Measurements from ENCODE around the gene PARD3. TPM values are rescaled to one million over a fixed set of nuclear protein-coding genes. Genes with fewer than 3 reads are reported as not detected.

PARD3 gene
- total RNA-seq, 2 donors from 2014 or later: 59.6 to 74.6 TPM

- no peaks in the 10 kb centered on the region for H3K27me3 ChIP-seq (ENCODE audit: control insufficient read depth, insufficient read depth, low read length, poor library complexity, severe bottlenecking)
- H3K4me1 ChIP-seq (ENCODE audit: control insufficient read depth, insufficient read depth, low read length): peaks cover 17% of the 10 kb centered on the region
- no peak overlapping the region for H3K27ac ChIP-seq (ENCODE audit: low read depth, low read length)
- no peaks in the 10 kb centered on the region for H3K9me3 Mint-ChIP-seq
- TF ChIP-seq CTCF (conservative IDR thresholded peaks at IDR 0.05): no peak
- peaks cover 72% of the 10 kb centered on the region for H3K4me1 Mint-ChIP-seq
- WGBS, 2 experiments (ENCODE audit: insufficient coverage in 1 of 2, insufficient read length in 1 of 2): 48 to 72% methylated on average over 3 of the region's 3 CpGs
- H3K4me3 ChIP-seq (ENCODE audit: low read length): no peak overlapping the region
- H3K27ac Mint-ChIP-seq: peak overlapping the region; percentile 4
- no peaks in the 10 kb centered on the region for H3K27me3 Mint-ChIP-seq (ENCODE audit: insufficient read depth)
- no peaks in the 10 kb centered on the region for H3K36me3 Mint-ChIP-seq (ENCODE audit: low read depth)
- H3K9me3 ChIP-seq (ENCODE audit: control insufficient read depth, low read length): no peaks in the 10 kb centered on the region
- H3K4me3 Mint-ChIP-seq: no peak overlapping the region
- no peaks in the 10 kb centered on the region for H3K36me3 ChIP-seq (ENCODE audit: control insufficient read depth, insufficient read depth, low read length)
- no peak overlapping the region for H3K9ac ChIP-seq (ENCODE audit: extremely low read depth, low read length, poor library complexity, severe bottlenecking)
- peak; percentile 69 for DNase-seq
Measured at GRCh38 chr10:34186745-34187144, 628.4 kb downstream of the PARD3 start.

GRCh38 chr10:34185998-34186397 is 629.1 kb downstream of the PARD3 start:
- 75% methylated on average over 7 of the region's 7 CpGs; no CpG with 5 or more reads in 1 of the 2 experiments for WGBS, 2 experiments (ENCODE audit: insufficient coverage in 1 of 2, insufficient read length in 1 of 2)
- no peaks in the 10 kb centered on the region for H3K9me3 Mint-ChIP-seq
- Histone ChIP-seq H3K27ac (ENCODE audit: low read depth, low read length) (no peak overlapping the region), H3K4me1 (ENCODE audit: control insufficient read depth, insufficient read depth, low read length) (peaks cover 17% of the 10 kb centered on the region), H3K9me3 (ENCODE audit: control insufficient read depth, low read length) (no peaks in the 10 kb centered on the region), H3K4me3 (ENCODE audit: low read length) (no peak overlapping the region), H3K27me3 (ENCODE audit: control insufficient read depth, insufficient read depth, low read length, poor library complexity, severe bottlenecking) (no peaks in the 10 kb centered on the region), H3K9ac (ENCODE audit: extremely low read depth, low read length, poor library complexity, severe bottlenecking) (no peak overlapping the region), H3K36me3 (ENCODE audit: control insufficient read depth, insufficient read depth, low read length) (no peaks in the 10 kb centered on the region)
- H3K4me3 Mint-ChIP-seq: no peak overlapping the region
- TF ChIP-seq CTCF (conservative IDR thresholded peaks at IDR 0.05): no peak
- H3K27me3 Mint-ChIP-seq (ENCODE audit: insufficient read depth): no peaks in the 10 kb centered on the region
- peak; percentile 71 for DNase-seq
- H3K27ac Mint-ChIP-seq: peak overlapping the region; percentile 65
- peaks cover 74% of the 10 kb centered on the region for H3K4me1 Mint-ChIP-seq
- no peaks in the 10 kb centered on the region for H3K36me3 Mint-ChIP-seq (ENCODE audit: low read depth)

- Histone ChIP-seq H3K9ac (ENCODE audit: extremely low read depth, low read length, poor library complexity, severe bottlenecking) (no peak overlapping the region), H3K4me3 (ENCODE audit: low read length) (no peak overlapping the region), H3K27me3 (ENCODE audit: control insufficient read depth, insufficient read depth, low read length, poor library complexity, severe bottlenecking) (no peaks in the 10 kb centered on the region), H3K36me3 (ENCODE audit: control insufficient read depth, insufficient read depth, low read length) (no peaks in the 10 kb centered on the region), H3K9me3 (ENCODE audit: control insufficient read depth, low read length) (no peaks in the 10 kb centered on the region), H3K27ac (ENCODE audit: low read depth, low read length) (peak overlapping the region; percentile 2), H3K4me1 (ENCODE audit: control insufficient read depth, insufficient read depth, low read length) (peaks cover 17% of the 10 kb centered on the region)
- Mint-ChIP-seq H3K27ac (no peak overlapping the region), H3K4me1 (peaks cover 68% of the 10 kb centered on the region), H3K27me3 (ENCODE audit: insufficient read depth) (no peaks in the 10 kb centered on the region), H3K4me3 (no peak overlapping the region), H3K9me3 (no peaks in the 10 kb centered on the region), H3K36me3 (ENCODE audit: low read depth) (no peaks in the 10 kb centered on the region)
- DNase-seq: no peak
- no peak for TF ChIP-seq CTCF (conservative IDR thresholded peaks at IDR 0.05)
- WGBS, 2 experiments (ENCODE audit: insufficient coverage in 1 of 2, insufficient read length in 1 of 2): 100% methylated on average over 1 of the region's 1 CpG; no CpG with 5 or more reads in 1 of the 2 experiments
Measured at GRCh38 chr10:34184939-34185386, 630.1 kb downstream of the PARD3 start.

Data from endodermal cell (in vitro differentiated cells).